Subcutaneous abdominal adipose tissue (tissue), 5 donors: Measurements from ENCODE around the gene AK9.

Experiments
- H3K27ac ChIP-seq: one replicate; pipeline ENCODE4 v1.7.0; 2013; ENCODE audit warnings: low read depth, mild to moderate bottlenecking, inconsistent platforms, low read length, moderate library complexity
- H3K27me3 ChIP-seq, 5 donors: one replicate each; pipeline ENCODE4 v1.7.0; 2013; ENCODE audit warnings: low read length in 5 of 5, inconsistent platforms in 1 of 5; ENCODE audit not compliant: control insufficient read depth in 5 of 5, insufficient read depth in 4 of 5
- H3K36me3 ChIP-seq, 5 donors: one replicate each; pipeline ENCODE4 v1.7.0; 2013; ENCODE audit warnings: low read length in 5 of 5; ENCODE audit not compliant: control insufficient read depth in 5 of 5, insufficient read depth in 5 of 5
- H3K4me1 ChIP-seq, 5 donors: one replicate each; pipeline ENCODE4 v1.7.0; 2013; ENCODE audit warnings: low read length in 5 of 5, mild to moderate bottlenecking in 3 of 5, moderate library complexity in 1 of 5; ENCODE audit not compliant: control insufficient read depth in 5 of 5, insufficient read depth in 5 of 5
- H3K4me3 ChIP-seq, 5 donors: one replicate each; pipeline ENCODE4 v1.7.0; 2013; ENCODE audit warnings: low read length in 5 of 5, low read depth in 1 of 5
- H3K9ac ChIP-seq, 5 donors: one replicate each; pipeline ENCODE4 v1.7.0; 2013; ENCODE audit warnings: low read length in 5 of 5, mild to moderate bottlenecking in 4 of 5, moderate library complexity in 3 of 5
- H3K9me3 ChIP-seq, 5 donors: one replicate each; pipeline ENCODE4 v1.7.0; 2013; ENCODE audit warnings: low read length in 5 of 5; ENCODE audit not compliant: control insufficient read depth in 5 of 5
- donor health status: healthy.
- donor health status: healthy.
- donor health status: healthy.
- donor health status: healthy.
- donor health status: healthy.

The AK9 gene

DNA sequence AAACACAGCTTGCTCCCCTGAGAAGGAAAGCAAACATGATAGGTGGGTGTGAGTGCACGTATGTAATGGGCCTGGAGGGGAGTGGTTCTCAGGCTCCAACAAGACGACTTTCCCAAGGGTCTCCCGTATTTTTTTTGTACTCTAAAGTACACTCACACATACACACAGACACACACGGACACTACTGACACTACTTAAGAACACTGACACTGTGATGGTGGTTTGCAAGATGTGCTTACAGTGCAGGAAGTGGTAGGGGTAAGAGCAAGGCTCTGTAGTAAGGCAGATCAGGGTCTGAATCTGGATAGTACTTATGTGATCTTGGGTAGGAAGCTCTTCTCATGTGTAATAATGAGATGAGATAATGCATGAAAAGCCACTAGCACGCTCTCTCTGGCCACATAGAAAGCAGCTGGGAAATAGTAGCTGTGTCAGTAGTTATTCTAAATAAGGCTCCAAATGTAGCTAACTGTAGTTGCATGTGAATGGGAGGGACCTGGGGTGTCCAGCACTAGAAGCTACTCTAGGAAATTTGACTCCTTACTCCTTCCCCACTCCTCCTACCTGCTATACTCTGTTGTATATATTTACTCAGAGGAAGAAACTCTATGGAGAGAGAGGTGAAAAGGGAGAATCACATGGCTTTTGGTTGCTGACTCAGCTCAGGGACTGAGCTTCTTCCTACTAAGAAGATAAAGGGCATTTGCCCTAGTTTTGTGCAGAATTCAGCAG is 199.6 kb downstream of the AK9 start:
- Histone ChIP-seq H3K4me3 (no peak overlapping the region), H3K27ac (no peak overlapping the region), H3K9ac (no peak overlapping the region), H3K27me3 (no peaks in the 10 kb centered on the region), H3K36me3 (no peaks in the 10 kb centered on the region), H3K9me3 (no peaks in the 10 kb centered on the region), H3K4me1 (no peaks in the 10 kb centered on the region)

DNA sequence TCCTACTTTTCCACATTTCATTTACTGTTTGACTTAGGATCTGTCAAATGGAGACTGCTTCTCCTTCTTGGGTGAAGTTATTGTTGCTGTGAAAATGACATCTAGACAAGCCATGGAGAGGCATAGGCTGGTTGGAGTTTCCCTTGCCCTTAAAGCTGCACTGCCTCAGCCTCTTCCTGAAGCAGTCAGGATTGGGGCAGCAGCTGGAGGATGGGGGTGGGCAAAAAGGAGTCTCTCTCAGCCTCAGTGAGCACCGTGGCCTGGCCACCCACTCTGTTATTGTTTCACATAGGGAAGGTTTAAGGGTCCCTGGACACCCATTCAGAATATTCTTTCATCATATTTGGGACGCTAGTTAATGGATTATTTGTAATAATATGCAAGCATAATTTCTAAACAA is 200.3 kb downstream of the AK9 start:
- no peaks in the 10 kb centered on the region for H3K36me3 ChIP-seq
- no peaks in the 10 kb centered on the region for H3K9me3 ChIP-seq
- H3K4me1 ChIP-seq, result no peaks in the 10 kb centered on the region
- no peak overlapping the region for H3K27ac ChIP-seq
- H3K4me3 ChIP-seq, result no peak overlapping the region
- no peaks in the 10 kb centered on the region for H3K27me3 ChIP-seq
- no peak overlapping the region for H3K9ac ChIP-seq

GRCh38 chr6:109488001-109488400 is 203.0 kb downstream of the AK9 start:
- Histone ChIP-seq H3K27me3 (no peaks in the 10 kb centered on the region), H3K9ac (no peak overlapping the region), H3K36me3 (no peaks in the 10 kb centered on the region), H3K9me3 (no peaks in the 10 kb centered on the region), H3K27ac (no peak overlapping the region), H3K4me1 (peaks cover 0 to 6% (median 4%) of the 10 kb centered on the region in 5 donors), H3K4me3 (no peak overlapping the region)

DNA sequence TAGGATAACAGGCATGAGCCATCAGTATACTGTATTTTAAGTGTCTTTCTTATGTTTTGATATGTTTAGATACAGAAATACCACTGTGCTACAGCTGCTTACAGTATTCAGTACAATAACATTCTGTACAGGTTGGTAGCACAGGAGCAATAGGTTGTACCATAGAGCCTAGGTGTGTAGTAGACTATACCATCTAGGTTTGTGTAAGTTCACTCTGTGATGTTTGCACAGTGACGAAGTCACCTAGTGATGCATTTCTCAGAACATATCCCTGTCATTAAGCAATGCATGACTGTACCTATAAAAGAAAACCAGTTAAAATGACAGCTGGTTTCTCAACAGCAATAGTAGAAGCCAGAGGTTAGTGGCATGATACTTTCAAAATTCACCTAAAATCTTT is 204.9 kb downstream of the AK9 start:
- H3K4me3 ChIP-seq, result no peak overlapping the region
- peaks cover 0 to 20% (median 17%) of the 10 kb centered on the region in 5 donors for H3K4me1 ChIP-seq
- H3K9me3 ChIP-seq, result no peaks in the 10 kb centered on the region
- H3K27ac ChIP-seq, result no peak overlapping the region
- peaks cover 0 to 7% (median under 1%) of the 10 kb centered on the region in 5 donors for H3K36me3 ChIP-seq
- H3K9ac ChIP-seq, result no peak overlapping the region
- no peaks in the 10 kb centered on the region for H3K27me3 ChIP-seq

GRCh38 chr6:109485266-109485935 is 205.6 kb downstream of the AK9 start:
- Histone ChIP-seq H3K4me3 (no peak overlapping the region), H3K36me3 (peaks cover 0 to 14% (median 4%) of the 10 kb centered on the region in 5 donors), H3K27ac (no peak overlapping the region), H3K4me1 (peaks cover 0 to 27% (median 24%) of the 10 kb centered on the region in 5 donors), H3K9ac (no peak overlapping the region), H3K27me3 (no peaks in the 10 kb centered on the region), H3K9me3 (no peaks in the 10 kb centered on the region)

DNA sequence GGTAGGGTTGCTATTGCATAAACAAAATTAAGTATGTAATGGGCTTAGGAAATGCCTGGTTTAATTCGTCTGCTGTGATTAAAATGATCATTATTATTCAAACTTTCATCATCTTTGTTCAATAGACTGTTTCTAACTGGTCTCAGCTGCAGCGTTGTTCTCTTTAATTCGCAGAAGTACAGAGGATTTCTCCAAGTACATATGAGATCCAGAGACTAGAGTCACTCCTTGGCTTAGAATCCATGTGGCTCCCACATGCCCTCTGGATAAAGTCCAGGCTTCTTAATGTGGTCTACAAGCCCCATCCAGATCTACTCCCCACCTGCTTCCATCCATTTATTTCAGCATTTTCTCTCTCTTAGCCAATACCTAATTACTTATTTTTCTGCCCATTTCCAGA is 206.9 kb downstream of the AK9 start:
- peak overlapping the region in 1 of 5 donors; percentile 74 for H3K9ac ChIP-seq
- no peaks in the 10 kb centered on the region for H3K9me3 ChIP-seq
- peak overlapping the region; percentile 63 to 82 (median 71) for H3K4me3 ChIP-seq
- no peaks in the 10 kb centered on the region for H3K27me3 ChIP-seq
- peaks cover 0 to 37% (median 34%) of the 10 kb centered on the region in 5 donors for H3K4me1 ChIP-seq
- H3K27ac ChIP-seq, result no peak overlapping the region
- peaks cover 0 to 15% (median 4%) of the 10 kb centered on the region in 5 donors for H3K36me3 ChIP-seq

DNA sequence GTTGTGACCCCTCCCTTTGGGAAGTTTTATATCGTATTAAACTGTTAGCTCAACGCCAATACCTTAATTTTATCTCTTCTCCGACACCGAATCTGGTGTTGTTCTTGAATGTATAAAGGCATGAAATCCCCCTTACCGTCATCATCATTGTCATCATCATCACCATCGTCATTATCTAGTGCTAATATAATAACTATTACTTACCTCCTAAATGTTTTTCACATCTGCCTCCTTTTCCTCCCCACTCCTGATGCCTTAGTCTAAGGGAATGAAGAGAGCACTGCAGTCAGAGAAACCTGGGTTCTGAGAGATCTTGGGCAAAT is 207.3 kb downstream of the AK9 start:
- peaks cover 0 to 15% (median 4%) of the 10 kb centered on the region in 5 donors for H3K36me3 ChIP-seq
- H3K4me3 ChIP-seq, result peak overlapping the region; percentile 63 to 82 (median 71)
- H3K27me3 ChIP-seq, result no peaks in the 10 kb centered on the region
- no peaks in the 10 kb centered on the region for H3K9me3 ChIP-seq
- H3K9ac ChIP-seq, result peak overlapping the region in 4 of 5 donors; percentile 16 to 74 (median 48)
- H3K27ac ChIP-seq, result no peak overlapping the region
- peaks cover 0 to 41% (median 37%) of the 10 kb centered on the region in 5 donors for H3K4me1 ChIP-seq

DNA sequence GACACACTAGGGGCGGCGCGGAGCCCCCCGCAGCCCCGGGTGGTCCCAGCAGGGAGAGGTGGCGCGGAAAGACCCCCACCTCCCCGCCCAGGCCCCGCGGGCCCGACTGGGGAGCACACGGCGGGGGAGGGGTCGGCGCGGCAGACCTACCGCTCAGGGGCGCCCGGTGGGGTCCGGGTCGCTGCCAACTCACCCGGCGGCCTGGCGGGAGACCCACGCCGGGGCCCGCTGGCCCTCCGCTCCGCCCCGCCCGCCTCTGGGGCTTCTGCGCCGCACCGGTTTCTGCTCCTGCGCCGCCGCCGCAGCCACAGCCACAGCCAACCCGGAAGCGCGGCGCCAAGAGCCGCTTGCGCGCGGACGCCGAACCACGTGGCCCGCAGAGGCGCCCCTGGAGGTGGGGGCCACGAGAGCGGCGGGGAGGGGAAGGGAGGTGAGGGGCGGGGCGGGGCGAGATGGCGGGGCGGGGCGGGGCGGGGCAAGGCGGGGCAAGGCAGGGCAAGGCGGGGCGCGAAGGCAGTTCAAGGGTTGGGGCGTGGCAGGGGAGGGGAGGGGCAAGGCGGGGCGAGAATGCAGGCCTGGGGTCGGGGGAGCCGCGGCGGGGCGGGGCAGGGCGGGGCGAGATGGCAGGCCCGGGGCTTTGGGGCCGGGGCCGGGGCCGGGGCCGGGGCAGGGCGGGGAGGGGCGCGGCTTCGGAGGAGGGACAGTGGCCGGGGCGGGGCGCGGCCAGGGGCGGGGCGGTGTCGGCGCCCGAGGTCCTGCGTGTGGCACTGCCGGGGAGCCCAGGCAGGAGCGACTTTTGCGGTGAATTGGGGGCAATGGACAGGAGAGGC is 207.9 kb downstream of the AK9 start, which contains the start of gene ZBTB24:
Gene ZBTB24, minus strand, starts transcription at position 315 of the 830 bp plus-strand sequence. CDS start 1,193 bp downstream, outside the sequence.
- Histone ChIP-seq H3K4me3 (peak within 1 kb of the TSS; percentile 86 to 89 (median 87)), H3K9ac (peak within 1 kb of the TSS in 4 of 5 donors; percentile 75 to 87 (median 83)), H3K4me1 (peaks cover 0 to 47% (median 42%) of the 10 kb centered on the region in 5 donors), H3K9me3 (no peaks in the 10 kb centered on the region), H3K27me3 (no peaks in the 10 kb centered on the region), H3K36me3 (peaks cover 0 to 15% (median 4%) of the 10 kb centered on the region in 5 donors), H3K27ac (peak within 1 kb of the TSS; percentile 52)

DNA sequence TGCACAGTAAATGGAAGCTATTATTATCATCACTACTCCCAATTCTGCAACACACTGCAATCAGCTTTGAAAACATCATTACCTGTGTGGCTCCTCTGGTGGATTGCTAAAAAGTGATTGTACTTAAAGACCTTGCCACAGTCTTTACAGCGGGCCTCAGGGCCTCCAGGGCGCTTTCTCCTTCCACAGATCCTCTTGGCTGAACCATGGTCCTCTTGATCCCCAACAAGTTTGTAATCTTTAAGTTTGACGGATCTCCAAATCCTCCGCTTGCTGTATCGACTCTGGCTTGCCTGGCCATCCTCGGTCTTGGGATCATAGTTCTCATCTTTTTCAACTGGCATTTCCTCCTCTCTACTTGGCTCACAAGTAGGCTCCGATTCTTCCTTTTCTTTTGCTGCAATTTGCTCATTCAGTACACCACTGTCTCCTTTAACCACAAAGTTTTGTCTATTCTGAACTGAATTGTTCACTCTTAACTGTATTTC is 210.0 kb downstream of the AK9 start:
- peaks cover 0 to 55% (median 50%) of the 10 kb centered on the region in 5 donors for H3K4me1 ChIP-seq
- peak overlapping the region in 1 of 5 donors; percentile 23 for H3K4me3 ChIP-seq
- H3K9ac ChIP-seq, result no peak overlapping the region
- H3K36me3 ChIP-seq, result peaks cover 6 to 23% (median 11%) of the 10 kb centered on the region in 5 donors
- H3K9me3 ChIP-seq, result no peaks in the 10 kb centered on the region
- no peak overlapping the region for H3K27ac ChIP-seq
- H3K27me3 ChIP-seq, result no peaks in the 10 kb centered on the region
